ENCODE measurements around the gene VWA1. TPM values are rescaled to one million over a fixed set of nuclear protein-coding genes. Genes with fewer than 3 reads are reported as not detected.
"Not testable (repeated sequence)": the region's sequence is repeated elsewhere in the genome, so short reads cannot be mapped to it uniquely, and the experiment has no call there.

VWA1 gene
- polyA plus RNA-seq, 2 of the 4 experiments (the other 2 are of a cell fraction): 4.0 to 5.3 TPM

DNA sequence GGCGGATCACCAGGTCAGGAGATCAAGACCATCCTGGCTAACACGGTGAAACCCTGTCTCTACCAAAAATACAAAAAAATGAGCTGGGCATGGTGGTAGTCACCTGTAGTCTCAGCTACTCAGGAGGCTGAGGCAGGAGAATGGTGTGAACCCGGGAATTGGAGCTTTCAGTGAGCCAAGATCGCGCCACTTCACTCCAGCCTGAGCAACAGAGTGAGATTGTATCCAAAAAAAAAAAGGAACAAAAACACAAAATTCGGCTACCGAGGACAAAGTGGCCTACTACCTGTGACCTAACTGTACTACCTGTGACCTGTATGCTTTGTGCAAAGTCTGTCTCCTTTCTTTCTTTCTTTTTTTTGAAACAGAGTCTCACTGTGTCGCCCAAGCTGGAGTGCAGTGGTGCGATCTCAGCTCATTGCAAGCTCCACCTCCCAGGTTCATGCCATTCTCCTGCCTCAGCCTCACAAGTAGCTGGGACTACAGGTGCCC, 32.5 kb upstream of the VWA1 start:
- CTCF ChIA-PET: interaction anchor here (0.9 to 2.3 kb wide), 5 partner anchors 11 to 102 kb away, joined by 3 to 13 read pairs (median 5); no protein-coding TSS in a partner anchor
- WGBS (ENCODE audit: missing lambda C conversion rate): 95% methylated on average over 9 of the region's 9 CpGs

DNA sequence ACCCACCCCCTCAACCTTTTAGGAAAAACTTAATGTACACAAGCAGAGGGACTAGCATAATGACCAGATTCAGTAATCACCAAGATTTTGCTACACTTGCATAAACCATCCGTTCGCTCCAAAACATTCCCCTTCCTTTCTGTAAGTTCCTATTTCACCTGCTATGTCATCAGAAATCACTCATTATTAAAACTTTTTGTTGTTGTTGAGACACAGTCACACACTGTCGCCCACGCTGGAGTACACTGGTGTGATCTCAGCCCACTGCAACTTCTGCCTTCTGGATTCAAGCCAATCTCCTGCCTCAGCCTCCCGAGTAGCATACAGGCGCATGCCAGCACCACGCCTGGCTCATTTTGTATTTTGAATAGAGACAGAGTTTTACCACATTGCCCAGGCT, 31.8 kb upstream of the VWA1 start:
- no peak for ATAC-seq
- POLR2A ChIA-PET: no interaction called here

More for the DNA sequence above, 32.5 kb upstream of the VWA1 start:
- not testable (repeated sequence) for H3K27ac ChIP-seq; FAIRE-seq; H3K4me2 ChIP-seq; H3K4me3 ChIP-seq; DNase-seq (ENCODE audit: low read depth in 1 of 2, low spot score in 1 of 2); ATAC-seq; H3K9me3 ChIP-seq
- H3K4me1 ChIP-seq: peaks cover 31% of the 10 kb centered on the region
- POLR2A ChIA-PET: interaction anchor here (0.9 kb wide), 1 partner anchor 988 kb away, joined by 3 read pairs; the partner anchor contains the start of genes MORN1 and RER1

DNA sequence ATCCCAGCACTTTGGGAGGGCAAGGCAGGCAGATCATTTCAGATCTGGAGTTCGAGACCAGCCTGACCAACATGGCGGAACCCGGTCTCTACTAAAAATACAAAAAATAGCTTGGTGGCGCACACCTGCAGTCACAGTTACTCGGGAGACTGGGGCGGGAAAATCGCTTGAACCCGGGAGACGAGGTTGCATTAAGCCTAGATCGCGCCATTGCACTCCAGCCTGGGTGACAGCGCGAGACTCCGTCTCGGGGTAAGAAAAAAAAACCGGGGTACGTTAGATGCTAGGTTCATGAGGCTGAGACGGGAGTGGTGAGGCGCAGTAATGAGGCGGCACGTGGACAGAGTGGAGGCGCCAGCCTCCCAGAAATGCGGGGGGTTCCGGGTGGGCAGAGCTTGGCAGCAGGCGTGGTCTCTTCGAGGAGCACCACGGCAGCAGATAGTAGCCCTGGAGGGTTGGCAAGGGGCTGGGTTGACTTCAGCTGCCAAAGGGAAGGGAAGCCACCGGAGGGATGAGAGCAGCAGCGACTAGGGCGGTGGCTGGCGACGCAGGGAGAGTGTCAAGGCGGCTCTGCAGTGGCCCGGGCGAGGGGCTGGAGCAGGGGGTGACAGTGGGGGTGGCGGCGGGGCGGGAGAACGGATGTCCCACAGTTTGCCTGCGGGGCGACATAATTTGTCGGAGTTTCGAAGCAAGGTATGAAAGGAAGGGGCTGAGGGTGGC, 29.2 kb upstream of the VWA1 start:
- CTCF ChIA-PET: interaction anchor here (1.4 to 3.8 kb wide), 3 partner anchors 35 to 101 kb away, joined by 3 to 21 read pairs (median 11); no protein-coding TSS in a partner anchor

More for the DNA sequence above, 31.8 kb upstream of the VWA1 start:
- FAIRE-seq: no peak
- CTCF ChIA-PET: interaction anchor here (0.6 kb wide), 1 partner anchor 782 kb away, joined by 3 read pairs; no protein-coding TSS in a partner anchor
- no peak overlapping the region for H3K27ac ChIP-seq
- no peak overlapping the region for H3K4me2 ChIP-seq
- H3K9me3 ChIP-seq: no peaks in the 10 kb centered on the region
- no peak for DNase-seq (ENCODE audit: low read depth in 1 of 2, low spot score in 1 of 2)
- peaks cover 36% of the 10 kb centered on the region for H3K4me1 ChIP-seq
- no peak overlapping the region for H3K4me3 ChIP-seq
- 91% methylated on average over 7 of the region's 7 CpGs for WGBS (ENCODE audit: missing lambda C conversion rate)
- TF ChIP-seq ZSCAN20 (CRISPR knock-in tag; IDR thresholded peaks at IDR 0.05) (no peak), MAFK (IDR thresholded peaks at IDR 0.05; ENCODE audit: partially characterized antibody) (peak; percentile 29)

DNA sequence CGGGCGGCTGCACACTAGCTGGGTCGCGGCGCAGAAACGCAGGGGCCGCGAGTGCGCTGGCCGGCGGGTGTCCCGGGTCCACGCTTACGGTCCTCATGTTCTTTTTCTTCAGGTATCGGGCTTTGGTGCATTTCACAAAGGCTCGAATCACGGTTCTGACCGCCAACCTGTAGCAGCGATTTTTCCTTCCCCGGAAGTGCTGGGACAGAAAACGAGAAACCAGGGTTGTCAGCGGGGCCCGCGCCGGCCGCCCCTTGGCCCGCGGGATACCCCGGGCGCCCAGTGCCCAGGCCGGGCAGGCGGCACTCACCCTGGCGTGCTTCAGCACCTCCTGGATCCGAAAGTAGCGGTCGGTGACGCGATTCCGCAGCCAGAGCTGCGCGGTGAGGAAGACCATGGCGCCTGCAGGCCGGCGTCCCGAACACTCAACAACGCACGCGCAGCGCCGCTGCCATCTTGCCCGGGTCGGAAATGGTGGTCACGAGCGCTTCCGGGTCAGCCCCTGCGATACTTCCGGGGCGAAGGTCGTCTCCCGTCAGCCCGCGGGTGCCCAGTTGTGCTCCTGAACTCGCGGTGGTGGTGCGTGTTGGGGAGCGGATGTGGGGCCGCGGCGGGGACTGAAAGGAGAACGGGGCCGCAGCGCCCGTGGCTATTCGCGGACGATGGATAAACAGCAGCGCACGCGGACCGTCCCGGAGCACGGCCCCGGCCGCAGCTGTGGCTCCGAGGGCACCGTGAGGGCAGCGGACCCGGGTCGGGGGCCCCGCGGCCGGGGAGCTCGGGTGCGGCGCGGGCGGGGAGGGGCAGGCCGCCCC, 28.5 kb upstream of the VWA1 start, which contains the start of gene MRPL20:
TSS of gene MRPL20 (minus strand) at position 473 of the 815 bp plus-strand sequence. CDS start at position 397, 76 bp downstream.
- H3K27ac ChIP-seq: peak within 1 kb of the TSS; percentile 88 to 100
- H3K4me1 ChIP-seq: peaks cover 26% of the 10 kb centered on the region
- H3K4me2 ChIP-seq: peak within 1 kb of the TSS; percentile 93
- H3K9me3 ChIP-seq: no peaks in the 10 kb centered on the region
- ChIA-PET CTCF (interaction anchor here (1.9 to 3.8 kb wide), 2 partner anchors 34 to 98 kb away, joined by 11 to 21 read pairs; no protein-coding TSS in a partner anchor), POLR2A (interaction anchor here (0.6 to 2.3 kb wide), 5 partner anchors 8 to 415 kb away, joined by 3 to 12 read pairs (median 4); partner anchors contain the start of genes AURKAIP1 and CCNL2)
- DNase-seq (ENCODE audit: low read depth in 1 of 2, low spot score in 1 of 2) (peak; percentile 86 to 87), ATAC-seq (peak; percentile 97), FAIRE-seq (no peak)
- peak within 1 kb of the TSS; percentile 69 for H3K4me3 ChIP-seq
- under 1% methylated on average over 21 of the region's 98 CpGs for WGBS (ENCODE audit: missing lambda C conversion rate)
- TF ChIP-seq CBX2 (IDR thresholded peaks at IDR 0.05; ENCODE audit: borderline replicate concordance, low read depth): no peak
- TF ChIP-seq EHF (CRISPR knock-in tag; IDR thresholded peaks at IDR 0.05): no peak
- TF ChIP-seq, protein P1, sequence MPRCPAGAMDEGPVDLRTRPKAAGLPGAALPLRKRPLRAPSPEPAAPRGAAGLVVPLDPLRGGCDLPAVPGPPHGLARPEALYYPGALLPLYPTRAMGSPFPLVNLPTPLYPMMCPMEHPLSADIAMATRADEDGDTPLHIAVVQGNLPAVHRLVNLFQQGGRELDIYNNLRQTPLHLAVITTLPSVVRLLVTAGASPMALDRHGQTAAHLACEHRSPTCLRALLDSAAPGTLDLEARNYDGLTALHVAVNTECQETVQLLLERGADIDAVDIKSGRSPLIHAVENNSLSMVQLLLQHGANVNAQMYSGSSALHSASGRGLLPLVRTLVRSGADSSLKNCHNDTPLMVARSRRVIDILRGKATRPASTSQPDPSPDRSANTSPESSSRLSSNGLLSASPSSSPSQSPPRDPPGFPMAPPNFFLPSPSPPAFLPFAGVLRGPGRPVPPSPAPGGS (IDR thresholded peaks at IDR 0.05): peak; percentile 86; the same call in 2 of the 3 replicates
- TF ChIP-seq HOXB5 (CRISPR knock-in tag; IDR thresholded peaks at IDR 0.05): no peak
- peak; percentile 71 for TF ChIP-seq KDM5A (IDR thresholded peaks at IDR 0.05)
- 0 out of 2 replicates have a peak, but pooled peaks have one; percentile 24 for TF ChIP-seq GATA3 (IDR thresholded peaks at IDR 0.05; ENCODE audit: borderline replicate concordance)
- no peak for TF ChIP-seq ZSCAN20 (CRISPR knock-in tag; IDR thresholded peaks at IDR 0.05)
- TF ChIP-seq EP300 (IDR thresholded peaks at IDR 0.05): no peak
- TF ChIP-seq RAD21 (conservative IDR thresholded peaks at IDR 0.05 in 1 of 2, IDR thresholded peaks at IDR 0.05 in 1 of 2): no peak
- no peak for TF ChIP-seq RARB (CRISPR knock-in tag; IDR thresholded peaks at IDR 0.05)
- TF ChIP-seq NFE2L2 (conservative IDR thresholded peaks at IDR 0.05; ENCODE audit: low read length): no peak
- peak; percentile 87 for TF ChIP-seq JUN (IDR thresholded peaks at IDR 0.05)
- TF ChIP-seq ZNF302 (CRISPR knock-in tag; IDR thresholded peaks at IDR 0.05): no peak

More for the DNA sequence above, 29.2 kb upstream of the VWA1 start:
- no peak for FAIRE-seq
- peak in 1 of 2 experiments; percentile 5; a peak in 3 of 6 replicates for ATAC-seq
- TF ChIP-seq POLR2A (IDR thresholded peaks at IDR 0.05; ENCODE audit: low read length) (no peak), FOSB (CRISPR knock-in tag; IDR thresholded peaks at IDR 0.05) (no peak), CEBPB (IDR thresholded peaks at IDR 0.05) (no peak), EHF (CRISPR knock-in tag; IDR thresholded peaks at IDR 0.05) (no peak), SREBF2 (IDR thresholded peaks at IDR 0.05) (no peak), RARB (CRISPR knock-in tag; IDR thresholded peaks at IDR 0.05) (no peak), MAFK (IDR thresholded peaks at IDR 0.05; ENCODE audit: partially characterized antibody) (no peak), CBX8 (IDR thresholded peaks at IDR 0.05) (no peak), MYC (IDR thresholded peaks at IDR 0.05; ENCODE audit: borderline replicate concordance, low read length) (no peak), ESRRA (IDR thresholded peaks at IDR 0.05; ENCODE audit: borderline replicate concordance, low read length) (no peak), NR3C1 (IDR thresholded peaks at IDR 0.05) (no peak), HOXB13 (CRISPR knock-in tag; IDR thresholded peaks at IDR 0.05; ENCODE audit: low read depth) (no peak)
- TF ChIP-seq, protein P2, sequence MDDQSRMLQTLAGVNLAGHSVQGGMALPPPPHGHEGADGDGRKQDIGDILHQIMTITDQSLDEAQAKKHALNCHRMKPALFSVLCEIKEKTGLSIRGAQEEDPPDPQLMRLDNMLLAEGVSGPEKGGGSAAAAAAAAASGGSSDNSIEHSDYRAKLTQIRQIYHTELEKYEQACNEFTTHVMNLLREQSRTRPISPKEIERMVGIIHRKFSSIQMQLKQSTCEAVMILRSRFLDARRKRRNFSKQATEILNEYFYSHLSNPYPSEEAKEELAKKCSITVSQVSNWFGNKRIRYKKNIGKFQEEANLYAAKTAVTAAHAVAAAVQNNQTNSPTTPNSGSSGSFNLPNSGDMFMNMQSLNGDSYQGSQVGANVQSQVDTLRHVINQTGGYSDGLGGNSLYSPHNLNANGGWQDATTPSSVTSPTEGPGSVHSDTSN (IDR thresholded peaks at IDR 0.05): no peak
- TF ChIP-seq, protein P3, sequence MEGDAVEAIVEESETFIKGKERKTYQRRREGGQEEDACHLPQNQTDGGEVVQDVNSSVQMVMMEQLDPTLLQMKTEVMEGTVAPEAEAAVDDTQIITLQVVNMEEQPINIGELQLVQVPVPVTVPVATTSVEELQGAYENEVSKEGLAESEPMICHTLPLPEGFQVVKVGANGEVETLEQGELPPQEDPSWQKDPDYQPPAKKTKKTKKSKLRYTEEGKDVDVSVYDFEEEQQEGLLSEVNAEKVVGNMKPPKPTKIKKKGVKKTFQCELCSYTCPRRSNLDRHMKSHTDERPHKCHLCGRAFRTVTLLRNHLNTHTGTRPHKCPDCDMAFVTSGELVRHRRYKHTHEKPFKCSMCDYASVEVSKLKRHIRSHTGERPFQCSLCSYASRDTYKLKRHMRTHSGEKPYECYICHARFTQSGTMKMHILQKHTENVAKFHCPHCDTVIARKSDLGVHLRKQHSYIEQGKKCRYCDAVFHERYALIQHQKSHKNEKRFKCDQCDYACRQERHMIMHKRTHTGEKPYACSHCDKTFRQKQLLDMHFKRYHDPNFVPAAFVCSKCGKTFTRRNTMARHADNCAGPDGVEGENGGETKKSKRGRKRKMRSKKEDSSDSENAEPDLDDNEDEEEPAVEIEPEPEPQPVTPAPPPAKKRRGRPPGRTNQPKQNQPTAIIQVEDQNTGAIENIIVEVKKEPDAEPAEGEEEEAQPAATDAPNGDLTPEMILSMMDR (IDR thresholded peaks at IDR 0.05): no peak
- no peak for DNase-seq (ENCODE audit: low read depth in 1 of 2, low spot score in 1 of 2)
- peak overlapping the region; percentile 69 for H3K4me3 ChIP-seq
- WGBS (ENCODE audit: missing lambda C conversion rate): 63% methylated on average over 28 of the region's 43 CpGs
- peaks cover 32% of the 10 kb centered on the region for H3K4me1 ChIP-seq
- H3K4me2 ChIP-seq: peak overlapping the region; percentile 85
- POLR2A ChIA-PET: interaction anchor here (1.6 to 2.3 kb wide), 2 partner anchors 31 to 98 kb away, joined by 4 to 12 read pairs; partner anchors contain the start of gene AURKAIP1
- no peaks in the 10 kb centered on the region for H3K9me3 ChIP-seq
- peak overlapping the region; percentile 88 to 100 for H3K27ac ChIP-seq
